Erythroblast (primary cell): ENCODE data around the gene RAB3C.

ENCODE experiments used
- DNase-seq, 2 experiments: peaks; one replicate each; lab custom pipeline; 2025; lab: John Stamatoyannopoulos, UW
- GATA1 ChIP-seq: IDR thresholded peaks from 2 replicates; pipeline ENCODE4 v1.6.1; 2011; ENCODE audit warnings: low read depth, mild to moderate bottlenecking, control low read depth, low read length, moderate library complexity
- POLR2A ChIP-seq: IDR thresholded peaks from 2 replicates; pipeline ENCODE4 v1.6.1; 2011; ENCODE audit warnings: mild to moderate bottlenecking, low read length

RAB3C gene

DNA sequence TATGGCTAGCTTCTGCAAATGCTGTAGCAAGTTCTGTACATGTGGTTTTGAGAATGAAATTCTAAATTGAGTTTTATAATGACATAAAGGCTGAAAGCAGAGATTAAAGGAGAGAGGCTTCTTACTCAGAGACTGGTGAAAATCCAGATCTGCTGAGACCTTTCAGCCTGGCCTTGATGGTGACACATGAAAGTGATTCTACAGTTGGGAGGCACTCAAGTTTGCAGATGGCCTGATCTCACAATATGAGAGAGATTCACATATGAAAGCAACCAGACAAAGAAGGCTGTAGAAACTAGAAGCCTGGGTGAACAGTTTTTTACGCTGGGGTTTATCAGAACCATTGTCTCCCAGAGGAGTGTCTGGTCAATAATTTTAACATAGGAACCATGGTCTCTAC lies 49.0 kb downstream of the RAB3C start:
- TF ChIP-seq GATA1 (no peak), POLR2A (no peak)
- DNase-seq: no peak

DNA sequence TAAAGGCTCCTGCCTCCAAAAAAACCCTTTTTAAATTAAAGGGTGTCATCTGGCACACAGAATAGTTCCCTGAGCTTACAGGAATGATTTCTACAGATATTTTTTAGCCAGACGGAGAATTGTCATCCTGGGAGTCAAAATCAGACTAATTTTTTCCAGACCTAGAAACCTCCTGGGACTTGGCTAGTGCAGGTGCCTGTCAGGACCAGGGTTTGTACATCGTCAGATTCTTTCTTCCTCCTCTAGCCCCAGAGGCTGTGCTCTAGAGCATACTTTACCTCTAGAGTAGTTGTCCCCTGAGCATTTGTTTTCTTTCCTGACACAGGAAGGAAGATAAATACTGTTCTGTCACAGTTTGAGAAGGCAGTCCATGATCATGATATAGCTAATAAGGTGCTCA lies 52.5 kb downstream of the RAB3C start:
- no peak for DNase-seq
- TF ChIP-seq GATA1: no peak
- no peak for TF ChIP-seq POLR2A

DNA sequence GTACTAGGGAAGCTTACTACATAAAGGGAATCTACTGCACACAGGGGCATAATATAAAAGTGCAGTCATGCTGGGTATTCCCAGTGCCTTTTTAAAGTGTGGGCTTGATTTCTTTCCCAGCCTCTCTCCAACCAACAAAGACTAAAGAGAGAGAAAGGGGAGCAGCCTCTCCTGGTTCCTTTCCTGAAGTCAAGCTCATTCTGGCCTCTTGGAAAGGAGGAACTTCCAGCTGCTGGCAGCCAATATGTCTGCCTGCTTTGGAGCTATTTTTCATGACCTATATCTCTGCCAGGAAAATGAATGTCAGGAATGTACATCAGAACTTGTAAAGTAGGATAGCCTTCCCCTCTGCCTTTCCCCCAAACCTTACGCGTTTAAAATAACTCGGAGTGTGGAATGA lies 57.1 kb downstream of the RAB3C start:
- no peak for TF ChIP-seq GATA1
- TF ChIP-seq POLR2A: no peak
- DNase-seq: no peak

DNA sequence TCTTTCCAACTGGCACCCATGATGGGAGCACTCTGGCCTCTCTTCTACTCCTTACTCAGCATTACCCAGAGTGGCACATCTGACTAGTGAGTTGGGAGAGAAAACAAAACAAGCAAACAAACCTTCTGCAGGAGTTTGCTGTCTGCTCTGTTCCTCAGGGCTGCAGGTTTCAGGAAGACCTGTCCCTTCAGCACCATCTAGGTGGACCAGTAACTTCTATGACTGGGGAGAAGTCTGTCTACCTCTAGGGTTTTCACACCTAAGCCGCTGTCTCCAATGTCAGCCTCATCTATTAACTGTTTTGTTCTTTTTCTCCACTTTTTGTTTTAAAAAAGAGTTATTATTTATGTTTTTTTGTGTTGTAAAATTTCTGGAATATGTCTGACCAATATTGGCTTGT lies 58.7 kb downstream of the RAB3C start:
- no peak for DNase-seq
- TF ChIP-seq GATA1 (no peak), POLR2A (no peak)

DNA sequence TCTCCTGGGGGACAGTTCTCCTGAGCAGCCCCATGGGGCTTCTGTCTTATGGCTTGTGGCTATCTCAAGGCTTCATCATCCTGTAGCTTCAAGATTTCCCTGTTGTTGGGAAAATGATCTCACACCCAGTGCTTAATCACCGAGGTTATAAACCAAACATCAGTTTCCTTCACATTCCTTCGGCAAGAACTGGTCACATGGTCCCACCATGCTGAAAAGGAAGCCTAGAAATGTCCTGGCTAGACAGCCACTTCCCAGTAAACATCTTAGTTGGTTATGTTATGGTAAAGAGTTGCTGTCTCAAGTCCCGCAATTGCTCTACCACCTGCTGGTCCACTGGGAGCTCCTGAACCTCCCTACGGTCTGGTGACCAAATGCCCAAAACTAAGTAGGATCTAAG lies 66.0 kb downstream of the RAB3C start:
- DNase-seq: no peak
- TF ChIP-seq GATA1: no peak
- TF ChIP-seq POLR2A: no peak

DNA sequence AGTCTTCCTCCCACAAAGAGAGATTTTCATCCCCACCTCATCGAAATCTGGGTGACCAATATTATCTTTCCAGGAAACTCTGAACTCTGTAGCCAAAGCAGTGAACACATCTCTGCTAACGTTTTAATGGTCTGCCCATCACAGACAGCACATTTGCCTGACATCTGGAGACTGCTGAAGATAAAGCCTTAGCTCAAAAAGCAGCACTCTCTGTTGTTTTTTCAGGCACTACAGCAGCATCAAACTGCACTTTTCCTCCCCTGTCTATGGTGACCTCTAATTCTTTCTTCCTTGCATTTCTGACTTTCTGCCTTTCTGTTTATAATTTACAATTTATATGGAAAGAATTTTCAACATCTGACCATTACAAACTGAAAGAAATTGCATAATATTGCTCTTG lies 66.8 kb downstream of the RAB3C start:
- no peak for DNase-seq

DNA sequence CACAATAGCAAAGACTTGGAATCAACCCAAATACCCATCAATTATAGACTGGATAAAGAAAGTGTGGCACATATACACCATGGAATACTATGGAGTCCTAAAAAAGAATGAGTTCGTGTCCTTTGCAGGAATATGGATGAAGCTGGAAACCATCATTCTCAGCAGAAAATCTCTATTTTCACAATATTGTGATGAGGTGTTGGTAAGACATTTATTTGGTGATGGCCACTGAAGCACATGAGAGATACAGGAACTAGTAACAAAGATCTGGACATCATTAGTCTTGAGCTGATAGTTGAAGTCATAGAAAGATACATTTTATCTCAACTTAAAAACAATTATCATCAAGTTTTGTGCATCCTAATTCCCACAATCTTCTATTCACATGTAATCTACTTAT lies 70.6 kb downstream of the RAB3C start:
- no peak for DNase-seq
- TF ChIP-seq POLR2A: no peak
- TF ChIP-seq GATA1: no peak

More for the DNA sequence above, 66.8 kb downstream of the RAB3C start:
- no peak for TF ChIP-seq POLR2A
- no peak for TF ChIP-seq GATA1

DNA sequence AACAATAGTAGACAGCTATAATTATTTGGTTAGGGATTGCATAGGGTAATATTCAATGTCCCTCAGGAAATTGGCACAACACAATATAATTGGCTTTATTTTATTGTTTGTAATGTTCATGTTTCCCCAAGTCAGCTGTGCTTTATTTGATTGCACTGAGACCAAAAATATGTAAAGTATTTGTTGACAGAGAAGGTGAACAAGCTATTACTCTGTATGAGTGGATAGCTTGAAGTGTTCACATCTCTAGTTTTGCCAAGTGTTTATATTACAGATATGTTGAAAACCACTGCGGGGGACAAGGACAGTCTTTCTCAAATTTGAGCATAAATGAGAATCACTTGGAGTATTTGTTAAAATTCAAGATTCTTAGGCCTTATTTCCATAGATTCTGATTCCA lies 83.3 kb downstream of the RAB3C start:
- TF ChIP-seq GATA1 (no peak), POLR2A (no peak)
- no peak for DNase-seq

DNA sequence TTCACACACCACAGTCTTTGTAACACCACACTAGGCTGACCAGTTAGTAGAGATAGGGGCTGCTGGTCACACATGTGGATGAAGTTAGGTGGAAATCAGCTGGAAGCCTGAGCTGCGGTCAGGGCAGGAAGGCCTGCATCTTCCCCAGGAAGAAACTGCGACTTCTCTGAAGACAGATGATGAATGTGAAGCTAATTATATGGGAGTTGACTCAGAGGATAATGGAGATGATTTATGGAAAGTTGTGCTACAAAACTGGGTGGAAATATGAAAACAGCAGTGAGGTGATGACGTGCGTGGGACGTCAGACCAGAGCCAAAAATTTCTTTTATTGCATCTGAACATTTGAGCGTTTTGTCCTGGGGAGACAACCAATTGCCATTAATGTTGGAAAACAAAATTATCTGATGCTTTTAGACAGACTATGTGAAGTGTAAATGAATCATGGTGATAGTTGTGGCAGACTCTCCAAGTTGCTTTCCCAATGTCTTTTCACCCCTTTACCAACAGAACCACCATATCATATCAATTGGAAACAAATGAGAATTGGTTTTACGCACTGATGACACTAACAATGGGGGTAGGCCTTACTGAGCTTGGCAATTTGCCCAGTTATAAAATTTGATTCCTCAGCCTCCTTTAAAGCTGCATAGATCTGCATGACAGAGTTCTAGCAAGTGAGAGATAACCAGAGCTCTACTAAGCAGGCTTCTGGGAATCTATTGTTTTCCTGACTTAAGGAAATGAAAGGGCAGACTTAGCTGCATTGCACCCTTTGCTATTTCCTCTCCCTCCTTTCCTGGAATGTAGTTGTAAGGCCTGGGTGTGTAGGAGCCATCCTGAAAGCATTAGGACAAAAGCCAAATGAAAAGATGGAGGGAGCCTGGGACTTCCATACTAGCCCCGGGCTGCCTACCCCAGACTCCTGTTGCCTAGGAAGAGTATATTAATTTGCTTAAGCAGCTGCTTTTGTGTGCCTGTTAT lies 84.0 kb downstream of the RAB3C start:
- no peak for DNase-seq
- TF ChIP-seq POLR2A (no peak), GATA1 (no peak)

DNA sequence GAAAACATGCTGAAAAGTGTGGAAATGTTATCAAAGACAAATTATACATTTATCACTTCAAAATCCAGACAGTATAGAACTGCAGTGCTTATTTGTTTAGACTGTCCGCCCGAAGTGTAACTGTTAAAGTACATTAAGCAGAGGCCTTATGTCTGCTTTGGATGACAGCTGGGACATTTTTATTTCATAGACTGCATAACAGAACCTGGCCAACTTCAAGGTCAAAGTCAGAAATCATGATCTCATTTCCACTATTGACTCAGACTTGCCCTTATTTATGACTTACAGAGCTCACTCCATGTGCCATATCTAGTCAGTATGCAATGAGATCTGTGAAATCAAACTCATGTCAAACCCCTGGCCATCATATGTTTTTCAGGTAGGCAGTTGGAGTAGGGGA lies 87.7 kb downstream of the RAB3C start:
- no peak for TF ChIP-seq GATA1
- no peak for TF ChIP-seq POLR2A
- DNase-seq: no peak

DNA sequence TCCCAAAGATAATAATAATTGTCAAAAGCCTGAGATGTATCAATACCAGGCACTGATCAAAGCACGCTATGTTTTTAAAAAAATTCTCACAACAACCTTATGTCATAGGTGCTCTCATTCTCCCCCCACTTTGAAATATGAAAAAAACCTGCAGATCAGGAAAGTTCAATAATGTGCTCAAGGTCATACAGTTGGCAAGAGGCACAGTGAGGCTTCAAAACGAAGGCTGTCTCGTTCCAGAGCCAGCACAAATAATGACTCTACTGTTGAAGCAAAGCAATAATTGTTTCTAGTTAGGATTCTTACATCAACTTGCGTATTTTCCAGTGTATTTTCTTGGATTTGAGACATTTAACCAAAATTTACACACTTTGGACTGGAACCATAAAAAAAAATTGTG lies 88.3 kb downstream of the RAB3C start:
- no peak for DNase-seq
- TF ChIP-seq POLR2A: no peak
- TF ChIP-seq GATA1: no peak

DNA sequence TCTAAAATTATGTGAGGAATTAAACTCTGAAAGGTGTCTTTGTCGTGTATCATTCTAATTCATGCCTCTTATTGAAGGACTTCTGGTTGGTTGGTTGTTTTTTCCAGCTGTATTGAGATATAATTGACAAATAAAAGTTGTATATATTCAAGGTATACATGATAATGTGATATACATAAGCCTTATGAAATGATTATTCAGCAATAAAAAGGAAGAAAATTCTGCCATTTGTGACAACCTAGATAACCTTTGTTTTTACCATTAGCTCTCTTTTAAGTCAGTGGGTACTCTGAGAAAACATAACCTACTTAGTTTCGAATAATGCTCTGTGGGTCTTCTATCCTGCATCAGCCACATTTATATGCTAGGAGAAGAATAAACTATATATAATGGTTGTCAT lies 89.6 kb downstream of the RAB3C start:
- TF ChIP-seq POLR2A (no peak), GATA1 (no peak)

DNA sequence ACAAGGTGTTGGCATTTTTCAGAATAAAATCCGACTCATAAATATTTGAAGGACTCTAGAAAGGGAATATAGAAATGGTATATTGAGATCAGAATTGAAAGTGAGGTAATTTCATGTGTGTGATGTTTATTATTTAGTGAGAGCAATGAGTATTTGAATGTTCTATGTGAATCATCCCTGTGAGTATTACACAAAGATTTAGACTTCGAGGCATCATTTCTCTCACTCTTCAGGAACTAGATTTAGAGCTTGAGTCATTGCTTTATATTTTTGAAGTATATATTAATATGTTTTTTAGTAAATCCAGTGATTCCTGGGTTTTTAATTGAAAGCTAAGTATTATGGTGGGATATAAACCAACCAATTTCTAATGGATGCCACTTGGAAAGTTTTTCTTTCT lies 91.2 kb downstream of the RAB3C start:
- TF ChIP-seq GATA1 (no peak), POLR2A (no peak)
- no peak for DNase-seq

More for the DNA sequence above, 89.6 kb downstream of the RAB3C start:
- no peak for DNase-seq

DNA sequence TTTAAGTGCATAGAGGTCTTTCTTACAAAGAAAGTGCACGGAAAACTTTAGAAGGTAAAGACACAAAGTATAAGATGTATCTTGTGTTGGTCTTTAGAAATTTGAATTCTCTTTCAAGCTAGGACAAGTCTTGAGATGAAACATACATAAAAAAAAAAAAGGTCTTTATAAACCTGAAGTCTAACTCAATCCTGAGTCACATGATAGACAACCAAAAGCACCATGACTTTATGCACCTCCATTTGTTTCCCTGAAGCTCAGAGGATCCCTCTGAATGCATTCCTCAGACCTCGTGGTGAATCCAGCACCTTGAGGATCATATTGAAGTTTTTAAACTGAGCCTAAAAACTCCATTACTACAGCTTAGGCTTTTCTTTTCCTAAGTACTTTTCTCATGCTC lies 91.8 kb downstream of the RAB3C start:
- TF ChIP-seq POLR2A: no peak
- TF ChIP-seq GATA1: no peak
- DNase-seq: no peak

DNA sequence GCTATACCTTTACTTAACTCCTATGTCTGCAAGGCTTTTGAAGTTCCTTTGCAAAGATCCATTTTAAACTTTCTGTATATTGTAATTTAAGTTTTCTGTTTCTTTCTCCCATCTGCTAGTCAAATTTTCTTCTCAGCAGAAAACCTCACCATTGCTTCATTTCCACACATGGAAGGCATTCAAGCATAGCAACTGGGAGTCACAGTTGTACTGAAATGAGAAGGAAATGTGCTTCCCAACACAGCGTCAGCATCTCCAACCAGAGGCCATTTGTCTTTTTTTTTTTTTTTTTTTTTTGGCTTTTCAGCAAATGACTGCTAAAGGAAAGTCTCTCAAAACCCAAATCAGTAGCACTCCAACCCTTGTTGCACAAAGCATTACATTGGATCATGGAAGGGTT lies 92.5 kb downstream of the RAB3C start:
- DNase-seq: no peak
- TF ChIP-seq GATA1: no peak
- no peak for TF ChIP-seq POLR2A

DNA sequence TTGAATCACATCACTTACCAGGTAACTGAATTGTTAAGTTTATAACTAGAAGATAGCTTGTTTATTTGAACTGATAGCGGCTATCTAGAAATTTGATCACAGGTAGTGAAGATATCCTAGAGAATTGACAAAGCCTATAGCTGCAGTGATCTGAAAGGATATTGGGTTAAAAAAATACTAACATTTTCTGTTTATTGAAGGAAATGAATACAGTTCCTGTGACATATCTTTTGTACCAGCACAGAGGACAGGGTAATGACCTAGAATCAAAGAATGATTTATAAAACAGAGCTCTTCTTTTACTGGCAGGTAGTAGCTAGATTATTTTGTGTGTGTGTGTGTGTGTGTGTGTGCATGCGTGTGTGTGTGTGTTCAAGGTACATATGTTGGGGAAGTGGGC lies 94.8 kb downstream of the RAB3C start:
- DNase-seq: no peak
- no peak for TF ChIP-seq POLR2A
- TF ChIP-seq GATA1: no peak
